WI38 (cell line): ENCODE measurements around the gene GLI1.

Experiments
- H3K4me3 ChIP-seq: 2 replicates; pipeline ENCODE4 v1.5.1; 2011; ENCODE audit warnings: low read depth, mild to moderate bottlenecking, control low read depth, low read length
- TF ChIP-seq, protein P1 (sequence below): IDR thresholded peaks from 2 replicates; pipeline ENCODE4 v1.5.1; 2012; ENCODE audit warnings: low read depth, mild to moderate bottlenecking, control low read depth, low read length

GLI1 gene

DNA sequence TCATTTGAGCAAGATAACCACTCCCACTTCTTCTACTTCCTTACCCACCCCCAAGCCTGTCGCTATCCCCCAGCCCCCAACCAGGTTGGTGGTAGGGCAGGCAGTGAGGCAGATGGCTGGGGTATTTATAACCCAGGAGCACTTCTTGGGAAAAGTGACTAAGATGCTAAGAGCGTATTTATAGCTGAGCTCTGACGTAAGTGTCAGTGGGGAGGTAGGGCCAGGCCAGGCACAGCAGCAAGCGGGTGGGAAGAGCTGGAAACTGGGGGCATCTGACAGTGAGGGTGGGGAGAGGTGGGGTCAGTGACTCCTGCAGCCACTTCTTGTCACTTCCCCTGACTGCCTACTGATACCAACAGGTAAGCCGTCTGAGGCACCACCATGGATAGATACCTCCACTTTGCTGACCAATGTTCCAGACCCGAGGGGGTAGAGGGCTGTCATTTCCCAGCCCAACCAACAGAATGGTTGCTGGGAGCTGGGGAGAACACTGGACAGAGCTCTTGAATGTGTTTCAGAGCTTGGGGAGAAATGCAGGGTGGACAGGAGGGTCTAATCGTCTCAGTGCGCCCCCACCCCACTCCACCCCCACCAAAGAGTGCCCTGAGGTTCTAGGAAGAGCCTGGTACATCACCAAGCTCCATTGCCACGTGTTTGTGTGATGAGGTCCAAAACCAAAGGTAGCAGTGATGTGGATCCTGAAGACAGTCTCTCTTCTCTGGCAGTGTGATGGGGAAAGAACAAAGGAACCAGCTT is 7.2 kb upstream of the GLI1 start:
- TF ChIP-seq, protein P1, sequence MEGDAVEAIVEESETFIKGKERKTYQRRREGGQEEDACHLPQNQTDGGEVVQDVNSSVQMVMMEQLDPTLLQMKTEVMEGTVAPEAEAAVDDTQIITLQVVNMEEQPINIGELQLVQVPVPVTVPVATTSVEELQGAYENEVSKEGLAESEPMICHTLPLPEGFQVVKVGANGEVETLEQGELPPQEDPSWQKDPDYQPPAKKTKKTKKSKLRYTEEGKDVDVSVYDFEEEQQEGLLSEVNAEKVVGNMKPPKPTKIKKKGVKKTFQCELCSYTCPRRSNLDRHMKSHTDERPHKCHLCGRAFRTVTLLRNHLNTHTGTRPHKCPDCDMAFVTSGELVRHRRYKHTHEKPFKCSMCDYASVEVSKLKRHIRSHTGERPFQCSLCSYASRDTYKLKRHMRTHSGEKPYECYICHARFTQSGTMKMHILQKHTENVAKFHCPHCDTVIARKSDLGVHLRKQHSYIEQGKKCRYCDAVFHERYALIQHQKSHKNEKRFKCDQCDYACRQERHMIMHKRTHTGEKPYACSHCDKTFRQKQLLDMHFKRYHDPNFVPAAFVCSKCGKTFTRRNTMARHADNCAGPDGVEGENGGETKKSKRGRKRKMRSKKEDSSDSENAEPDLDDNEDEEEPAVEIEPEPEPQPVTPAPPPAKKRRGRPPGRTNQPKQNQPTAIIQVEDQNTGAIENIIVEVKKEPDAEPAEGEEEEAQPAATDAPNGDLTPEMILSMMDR = no peak

DNA sequence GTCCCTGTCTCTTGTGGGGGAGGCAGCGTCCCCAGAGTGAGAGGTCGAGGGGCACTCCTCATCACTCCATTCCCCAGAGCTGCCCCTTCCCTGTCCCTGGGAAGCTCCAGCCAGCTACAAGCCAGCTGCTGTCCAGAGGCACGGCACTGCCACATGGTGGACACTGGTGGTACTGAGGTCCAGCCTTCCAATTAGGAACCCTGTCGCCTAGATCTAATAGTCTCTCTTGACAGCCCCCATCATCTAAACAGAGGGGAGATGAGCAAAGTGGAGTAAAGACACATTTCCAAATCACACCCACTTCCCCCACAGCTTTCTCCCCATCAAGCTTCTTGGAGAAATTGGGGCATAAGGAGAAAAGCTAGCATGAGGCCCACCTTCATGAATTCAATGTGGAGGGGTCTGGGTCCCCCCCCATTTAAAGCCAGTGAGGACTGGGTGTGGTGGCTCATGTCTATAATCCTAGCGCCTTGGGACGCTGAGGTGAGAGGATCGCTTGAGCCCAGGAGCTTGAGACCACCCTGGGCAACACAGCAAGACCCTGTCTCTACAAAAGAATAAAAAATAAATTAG is 6.6 kb upstream of the GLI1 start:
- no peak overlapping the region for H3K4me3 ChIP-seq
- TF ChIP-seq, protein P1 = peak; percentile 96

More for the DNA sequence above, 7.2 kb upstream of the GLI1 start:
- H3K4me3 ChIP-seq = no peak overlapping the region

DNA sequence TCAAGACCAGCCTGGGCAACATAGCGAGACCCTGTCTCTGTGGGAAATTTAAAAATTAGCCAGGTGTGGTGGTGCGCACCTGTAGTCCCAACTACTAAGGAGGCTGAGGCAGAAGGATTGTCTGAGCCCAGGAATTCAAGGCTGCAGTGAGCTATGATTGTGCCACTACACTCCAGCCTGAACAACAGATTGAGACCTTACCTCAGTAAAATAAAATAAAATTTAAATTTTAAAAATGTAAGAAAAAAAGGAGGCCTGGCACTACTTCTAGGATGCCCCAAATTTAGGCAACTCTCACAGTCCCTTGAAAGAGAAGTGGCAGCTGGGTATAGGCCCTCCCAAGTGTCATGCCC is 5.4 kb upstream of the GLI1 start:
- TF ChIP-seq, protein P1 = no peak
- no peak overlapping the region for H3K4me3 ChIP-seq

DNA sequence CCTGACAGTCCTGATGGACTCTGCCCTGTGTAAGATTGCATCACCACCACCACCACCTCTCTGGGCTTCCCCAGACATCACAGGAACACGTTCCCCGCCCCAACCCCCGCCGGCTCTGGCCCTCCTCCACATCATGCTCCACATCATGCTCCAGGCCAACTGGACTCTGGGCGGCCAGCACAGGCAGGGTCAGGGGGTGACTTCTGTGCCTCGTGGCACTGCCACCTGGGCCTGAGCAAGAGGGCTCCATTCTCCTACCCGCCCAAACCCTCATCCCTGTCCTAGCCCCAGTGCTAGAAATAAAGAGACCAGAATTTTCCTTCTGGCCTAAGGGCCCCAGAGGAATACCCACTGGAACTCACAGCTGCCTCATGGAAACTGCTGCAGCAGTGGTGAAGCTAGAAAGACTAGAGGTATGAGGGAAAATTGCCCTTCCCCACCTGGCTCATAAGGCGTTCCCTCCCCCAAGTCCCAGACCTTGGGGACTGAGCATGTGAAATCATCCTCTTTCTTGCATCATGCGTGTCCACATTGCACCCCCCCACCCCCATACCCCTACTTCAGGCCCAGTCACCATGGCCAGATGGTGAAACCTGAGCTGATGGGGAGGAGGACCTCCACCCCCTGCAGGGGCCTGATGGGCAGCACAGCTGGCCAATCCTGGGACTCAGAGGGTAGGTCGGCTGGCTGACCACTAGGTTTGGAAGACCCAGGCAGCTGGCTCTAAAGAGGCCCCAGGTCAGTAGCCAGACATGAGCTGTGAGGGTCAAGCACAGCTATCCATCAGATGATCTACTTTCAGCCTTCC is 4.8 kb upstream of the GLI1 start, which contains the start of gene INHBE:
Gene INHBE, plus strand, starts transcription at position 742 of the 808 bp plus-strand sequence. CDS start 230 bp downstream, outside the sequence.
- H3K4me3 ChIP-seq = peak within 1 kb of the TSS; percentile 22; the same call in 1 of the 2 replicates
- TF ChIP-seq, protein P1 = no peak

DNA sequence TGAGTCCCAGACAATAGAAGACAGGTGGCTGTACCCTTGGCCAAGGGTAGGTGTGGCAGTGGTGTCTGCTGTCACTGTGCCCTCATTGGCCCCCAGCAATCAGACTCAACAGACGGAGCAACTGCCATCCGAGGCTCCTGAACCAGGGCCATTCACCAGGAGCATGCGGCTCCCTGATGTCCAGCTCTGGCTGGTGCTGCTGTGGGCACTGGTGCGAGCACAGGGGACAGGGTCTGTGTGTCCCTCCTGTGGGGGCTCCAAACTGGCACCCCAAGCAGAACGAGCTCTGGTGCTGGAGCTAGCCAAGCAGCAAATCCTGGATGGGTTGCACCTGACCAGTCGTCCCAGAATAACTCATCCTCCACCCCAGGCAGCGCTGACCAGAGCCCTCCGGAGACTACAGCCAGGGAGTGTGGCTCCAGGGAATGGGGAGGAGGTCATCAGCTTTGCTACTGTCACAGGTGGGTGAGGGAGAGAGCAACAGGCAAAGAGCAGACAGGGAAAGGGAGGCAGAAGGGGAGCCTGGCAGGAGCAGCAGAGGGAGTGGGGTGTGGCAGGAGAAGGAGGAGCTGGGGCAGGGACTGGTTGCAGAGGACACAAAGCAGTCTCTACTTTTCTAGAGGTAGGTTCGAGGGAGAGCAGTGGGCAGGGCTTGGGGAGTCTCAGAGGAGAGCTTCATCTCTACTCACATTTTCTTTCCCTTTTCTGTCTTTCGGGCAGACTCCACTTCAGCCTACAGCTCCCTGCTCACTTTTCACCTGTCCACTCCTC is 4.0 kb upstream of the GLI1 start:
- TF ChIP-seq, protein P1 = no peak
- peak overlapping the region; percentile 22; the same call in 1 of the 2 replicates for H3K4me3 ChIP-seq

DNA sequence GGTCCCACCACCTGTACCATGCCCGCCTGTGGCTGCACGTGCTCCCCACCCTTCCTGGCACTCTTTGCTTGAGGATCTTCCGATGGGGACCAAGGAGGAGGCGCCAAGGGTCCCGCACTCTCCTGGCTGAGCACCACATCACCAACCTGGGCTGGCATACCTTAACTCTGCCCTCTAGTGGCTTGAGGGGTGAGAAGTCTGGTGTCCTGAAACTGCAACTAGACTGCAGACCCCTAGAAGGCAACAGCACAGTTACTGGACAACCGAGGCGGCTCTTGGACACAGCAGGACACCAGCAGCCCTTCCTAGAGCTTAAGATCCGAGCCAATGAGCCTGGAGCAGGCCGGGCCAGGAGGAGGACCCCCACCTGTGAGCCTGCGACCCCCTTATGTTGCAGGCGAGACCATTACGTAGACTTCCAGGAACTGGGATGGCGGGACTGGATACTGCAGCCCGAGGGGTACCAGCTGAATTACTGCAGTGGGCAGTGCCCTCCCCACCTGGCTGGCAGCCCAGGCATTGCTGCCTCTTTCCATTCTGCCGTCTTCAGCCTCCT is 3.4 kb upstream of the GLI1 start:
- H3K4me3 ChIP-seq = peak overlapping the region; percentile 22; the same call in 1 of the 2 replicates
- TF ChIP-seq, protein P1 = 0 out of 2 replicates have a peak, but pooled peaks have one; percentile 34
